Astrocyte (in vitro differentiated cells and primary cell): Measurements from ENCODE around the gene MORC1. TPM values are rescaled to one million over a fixed set of nuclear protein-coding genes. Genes with fewer than 3 reads are reported as not detected.
A peak's percentile ranks its signal among the peaks of the same experiment; 100 is the strongest.

Experiments used
- DNase-seq: peaks from one replicate; pipeline ENCODE4 v3.0.0-alpha.2; 2010; ENCODE audit warnings: low read depth
- FAIRE-seq: peaks from 2 replicates; lab custom pipeline; 2011; peaks lifted over from hg19 to GRCh38; lab: Jason Lieb, UNC
- H2AFZ ChIP-seq: 2 replicates; pipeline ENCODE4 v1.6.0; 2012; ENCODE audit warnings: low read depth, low read length, inconsistent platforms
- H3K27ac ChIP-seq: 2 replicates; pipeline ENCODE4 v1.5.1; 2011; ENCODE audit warnings: low read depth, low read length, inconsistent platforms
- H3K27me3 ChIP-seq: 2 replicates; pipeline ENCODE4 v1.6.0; 2011; ENCODE audit warnings: low read length, inconsistent platforms; ENCODE audit not compliant: insufficient read depth
- H3K36me3 ChIP-seq: 2 replicates; pipeline ENCODE4 v1.5.1; 2011; ENCODE audit warnings: low read length, inconsistent platforms; ENCODE audit not compliant: insufficient read depth
- H3K4me1 ChIP-seq: 2 replicates; pipeline ENCODE4 v1.5.1; 2011; ENCODE audit warnings: low read length, inconsistent platforms; ENCODE audit not compliant: insufficient read depth
- H3K4me2 ChIP-seq: 2 replicates; pipeline ENCODE4 v1.6.0; 2012; ENCODE audit warnings: low read length, inconsistent platforms
- H3K4me3 ChIP-seq: 2 replicates; pipeline ENCODE4 v1.5.1; 2011; ENCODE audit warnings: low read depth, mild to moderate bottlenecking, low read length, inconsistent platforms; ENCODE audit not compliant: insufficient read depth
- H3K79me2 ChIP-seq: 2 replicates; pipeline ENCODE4 v1.6.0; 2012; ENCODE audit warnings: mild to moderate bottlenecking, low read length, inconsistent platforms; ENCODE audit not compliant: insufficient read depth
- H3K9ac ChIP-seq: 2 replicates; pipeline ENCODE4 v1.6.0; 2012; ENCODE audit warnings: mild to moderate bottlenecking, low read length, inconsistent platforms
- H3K9me3 ChIP-seq: 2 replicates; pipeline ENCODE4 v1.5.1; 2012; ENCODE audit warnings: low read depth, mild to moderate bottlenecking, low read length, inconsistent platforms; ENCODE audit not compliant: insufficient read depth
- H4K20me1 ChIP-seq: 2 replicates; pipeline ENCODE4 v1.6.0; 2012; ENCODE audit warnings: low read length, inconsistent platforms; ENCODE audit not compliant: insufficient read depth
- H3K27ac Mint-ChIP-seq: one replicate; pipeline ENCODE4 v1.8.0; 2021; ENCODE audit warnings: mild to moderate bottlenecking, mixed read lengths; ENCODE audit not compliant: unreplicated experiment
- H3K27me3 Mint-ChIP-seq: one replicate; pipeline ENCODE4 v1.8.0; 2021; ENCODE audit warnings: low read depth, mixed read lengths; ENCODE audit not compliant: unreplicated experiment
- H3K36me3 Mint-ChIP-seq: one replicate; pipeline ENCODE4 v1.8.0; 2021; ENCODE audit warnings: low read depth, mixed read lengths; ENCODE audit not compliant: unreplicated experiment
- H3K4me1 Mint-ChIP-seq: one replicate; pipeline ENCODE4 v1.8.0; 2021; ENCODE audit warnings: low read depth, mixed read lengths; ENCODE audit not compliant: unreplicated experiment
- H3K4me3 Mint-ChIP-seq: one replicate; pipeline ENCODE4 v1.8.0; 2021; ENCODE audit warnings: mild to moderate bottlenecking, moderate library complexity, mixed read lengths; ENCODE audit not compliant: unreplicated experiment
- H3K9me3 Mint-ChIP-seq: one replicate; pipeline ENCODE4 v1.8.0; 2021; ENCODE audit warnings: mild to moderate bottlenecking, mixed read lengths; ENCODE audit not compliant: unreplicated experiment
- EZH2 ChIP-seq: IDR thresholded peaks from 2 replicates; pipeline ENCODE4 v1.6.1; 2012; ENCODE audit warnings: mild to moderate bottlenecking, low read length, inconsistent platforms; ENCODE audit not compliant: insufficient read depth
- total RNA-seq: library from RNA; stranded (reverse); gene quantifications from 2 replicates; pipeline ENCODE4 v1.2.1, GENCODE V29; 2021
- TF ChIP-seq, protein P1 (sequence below): IDR thresholded peaks from 2 replicates; pipeline ENCODE4 v1.5.1; 2011; ENCODE audit warnings: low read depth, mild to moderate bottlenecking, inconsistent platforms, low read length, moderate library complexity; ENCODE audit not compliant: insufficient read depth

The MORC1 gene
- total RNA-seq, 1 donor from 2014 or later, result not detected

DNA sequence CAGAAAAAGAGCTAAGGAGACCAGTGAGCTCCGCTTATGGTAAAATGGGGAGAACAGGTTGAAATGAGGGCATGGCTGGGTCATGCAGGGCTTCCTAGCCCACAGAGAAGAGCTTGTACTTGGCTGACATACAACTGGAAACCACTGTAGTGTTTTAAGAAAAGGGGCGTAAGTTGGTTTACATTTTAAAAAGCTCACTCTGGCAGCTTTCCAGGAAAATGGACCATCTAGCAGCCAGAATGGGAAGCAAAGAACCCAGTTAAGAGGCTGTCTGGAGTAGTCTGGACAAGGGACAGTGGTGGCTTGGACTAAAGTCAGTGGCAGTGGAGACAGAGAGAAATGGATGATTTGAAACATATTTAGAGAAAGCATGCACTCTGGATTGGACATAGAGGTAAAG is 1.9 kb downstream of the MORC1 start:
- Histone ChIP-seq H3K4me2 (no peak overlapping the region), H3K9ac (no peak overlapping the region), H3K4me1 (no peaks in the 10 kb centered on the region), H3K27me3 (no peaks in the 10 kb centered on the region), H3K4me3 (no peak overlapping the region), H3K36me3 (no peaks in the 10 kb centered on the region), H3K27ac (no peak overlapping the region), H2AFZ (no peak overlapping the region), H4K20me1 (no peaks in the 10 kb centered on the region), H3K9me3 (no peaks in the 10 kb centered on the region), H3K79me2 (no peaks in the 10 kb centered on the region)
- TF ChIP-seq, protein P1, sequence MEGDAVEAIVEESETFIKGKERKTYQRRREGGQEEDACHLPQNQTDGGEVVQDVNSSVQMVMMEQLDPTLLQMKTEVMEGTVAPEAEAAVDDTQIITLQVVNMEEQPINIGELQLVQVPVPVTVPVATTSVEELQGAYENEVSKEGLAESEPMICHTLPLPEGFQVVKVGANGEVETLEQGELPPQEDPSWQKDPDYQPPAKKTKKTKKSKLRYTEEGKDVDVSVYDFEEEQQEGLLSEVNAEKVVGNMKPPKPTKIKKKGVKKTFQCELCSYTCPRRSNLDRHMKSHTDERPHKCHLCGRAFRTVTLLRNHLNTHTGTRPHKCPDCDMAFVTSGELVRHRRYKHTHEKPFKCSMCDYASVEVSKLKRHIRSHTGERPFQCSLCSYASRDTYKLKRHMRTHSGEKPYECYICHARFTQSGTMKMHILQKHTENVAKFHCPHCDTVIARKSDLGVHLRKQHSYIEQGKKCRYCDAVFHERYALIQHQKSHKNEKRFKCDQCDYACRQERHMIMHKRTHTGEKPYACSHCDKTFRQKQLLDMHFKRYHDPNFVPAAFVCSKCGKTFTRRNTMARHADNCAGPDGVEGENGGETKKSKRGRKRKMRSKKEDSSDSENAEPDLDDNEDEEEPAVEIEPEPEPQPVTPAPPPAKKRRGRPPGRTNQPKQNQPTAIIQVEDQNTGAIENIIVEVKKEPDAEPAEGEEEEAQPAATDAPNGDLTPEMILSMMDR, result no peak
- no peak for TF ChIP-seq EZH2
- Mint-ChIP-seq H3K4me1 (no peaks in the 10 kb centered on the region), H3K9me3 (no peaks in the 10 kb centered on the region), H3K36me3 (no peaks in the 10 kb centered on the region), H3K27ac (no peak overlapping the region), H3K27me3 (peaks cover 3% of the 10 kb centered on the region), H3K4me3 (no peak overlapping the region)
- FAIRE-seq (no peak), DNase-seq (peak; percentile 3)

DNA sequence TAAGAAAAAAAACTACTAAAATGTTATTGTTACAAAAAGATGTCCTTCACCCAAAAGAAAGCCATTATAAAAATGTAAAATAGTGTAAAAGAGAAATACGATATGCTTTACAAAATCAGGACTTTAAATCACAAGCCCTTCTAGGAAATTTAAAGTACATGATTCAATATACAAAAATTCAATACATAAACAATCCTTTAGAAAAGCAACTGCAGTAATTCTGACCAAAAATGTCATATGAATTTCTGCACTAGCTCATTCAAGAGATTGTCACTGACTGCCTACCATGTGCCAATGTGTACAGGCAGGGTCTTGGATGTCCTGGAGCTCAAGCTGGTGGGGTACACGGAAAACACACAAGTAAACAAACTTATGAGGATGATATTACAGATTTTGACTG is 2.5 kb downstream of the MORC1 start:
- TF ChIP-seq, protein P1, result no peak
- no peak for TF ChIP-seq EZH2
- DNase-seq, result peak; percentile 16

DNA sequence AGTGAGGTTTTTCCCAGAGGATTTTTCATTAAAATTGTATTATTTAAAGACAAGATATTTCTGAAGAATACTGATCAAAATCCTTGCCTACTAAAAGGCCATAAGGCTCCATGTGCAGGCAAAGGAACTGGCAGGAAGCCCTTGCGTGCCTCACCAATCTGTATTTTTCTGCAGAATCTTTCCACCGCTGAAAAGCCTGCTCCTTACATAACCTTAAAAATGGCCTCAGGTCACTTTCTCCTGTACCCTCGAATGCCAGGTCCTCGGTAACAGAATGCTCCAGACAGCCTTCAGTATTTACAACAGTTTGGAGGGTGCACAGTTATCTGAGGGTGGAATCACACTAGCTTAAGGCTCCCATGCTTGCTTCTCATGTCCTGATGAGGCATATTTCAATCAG is 3.2 kb downstream of the MORC1 start:
- H3K4me3 ChIP-seq, result no peak overlapping the region
- H4K20me1 ChIP-seq, result no peaks in the 10 kb centered on the region
- H2AFZ ChIP-seq, result no peak overlapping the region
- H3K27me3 ChIP-seq, result no peaks in the 10 kb centered on the region
- no peak for TF ChIP-seq EZH2
- TF ChIP-seq, protein P1, result no peak
- H3K4me1 ChIP-seq, result no peaks in the 10 kb centered on the region
- no peak overlapping the region for H3K27ac ChIP-seq
- H3K4me2 ChIP-seq, result no peak overlapping the region
- Mint-ChIP-seq H3K36me3 (no peaks in the 10 kb centered on the region), H3K27me3 (peaks cover 3% of the 10 kb centered on the region), H3K27ac (no peak overlapping the region), H3K9me3 (no peaks in the 10 kb centered on the region), H3K4me1 (no peaks in the 10 kb centered on the region), H3K4me3 (no peak overlapping the region)
- FAIRE-seq (no peak), DNase-seq (no peak)
- no peak overlapping the region for H3K9ac ChIP-seq
- no peaks in the 10 kb centered on the region for H3K79me2 ChIP-seq
- H3K36me3 ChIP-seq, result no peaks in the 10 kb centered on the region
- H3K9me3 ChIP-seq, result no peaks in the 10 kb centered on the region

More for the DNA sequence above, 2.5 kb downstream of the MORC1 start:
- no peaks in the 10 kb centered on the region for H3K79me2 ChIP-seq
- no peak for FAIRE-seq
- no peaks in the 10 kb centered on the region for H3K36me3 ChIP-seq
- no peak overlapping the region for H3K27ac ChIP-seq
- no peak overlapping the region for H3K4me2 ChIP-seq
- H3K4me1 ChIP-seq, result no peaks in the 10 kb centered on the region
- H3K27ac Mint-ChIP-seq, result no peak overlapping the region
- H3K4me3 ChIP-seq, result no peak overlapping the region
- no peaks in the 10 kb centered on the region for H3K4me1 Mint-ChIP-seq
- no peak overlapping the region for H3K4me3 Mint-ChIP-seq
- H4K20me1 ChIP-seq, result no peaks in the 10 kb centered on the region
- no peaks in the 10 kb centered on the region for H3K9me3 Mint-ChIP-seq
- peaks cover 3% of the 10 kb centered on the region for H3K27me3 Mint-ChIP-seq
- no peaks in the 10 kb centered on the region for H3K27me3 ChIP-seq
- H3K9me3 ChIP-seq, result no peaks in the 10 kb centered on the region
- H2AFZ ChIP-seq, result no peak overlapping the region
- H3K9ac ChIP-seq, result no peak overlapping the region
- H3K36me3 Mint-ChIP-seq, result no peaks in the 10 kb centered on the region
